Nephron progenitor cell (in vitro differentiated cells): ENCODE data around the gene CEMIP.

Experiments used
- DNase-seq: peaks from one replicate; pipeline ENCODE4 v3.0.0; 2021
- H3K27ac Mint-ChIP-seq: 2 replicates; pipeline ENCODE4 v1.8.0; 2021; ENCODE audit warnings: mild to moderate bottlenecking, moderate library complexity, mixed read lengths
- H3K27me3 Mint-ChIP-seq: 2 replicates; pipeline ENCODE4 v1.8.0; 2021; ENCODE audit warnings: mild to moderate bottlenecking, low read depth, mixed read lengths; ENCODE audit not compliant: poor library complexity
- H3K36me3 Mint-ChIP-seq: 2 replicates; pipeline ENCODE4 v1.8.0; 2021; ENCODE audit warnings: low read depth, mixed read lengths
- H3K4me1 Mint-ChIP-seq: 2 replicates; pipeline ENCODE4 v1.8.0; 2021; ENCODE audit warnings: mixed read lengths
- H3K4me3 Mint-ChIP-seq: 2 replicates; pipeline ENCODE4 v1.8.0; 2021; ENCODE audit warnings: mild to moderate bottlenecking, moderate library complexity, mixed read lengths
- H3K9me3 Mint-ChIP-seq: 2 replicates; pipeline ENCODE4 v1.8.0; 2021; ENCODE audit warnings: mild to moderate bottlenecking, moderate library complexity, mixed read lengths
- TF ChIP-seq, protein P1 (sequence below): fragments of 200-600 bp; sonication (generic); IDR thresholded peaks from 2 replicates; pipeline ENCODE4 v1.5.0; 2021; ENCODE audit warnings: antibody characterized with exemption

CEMIP gene

DNA sequence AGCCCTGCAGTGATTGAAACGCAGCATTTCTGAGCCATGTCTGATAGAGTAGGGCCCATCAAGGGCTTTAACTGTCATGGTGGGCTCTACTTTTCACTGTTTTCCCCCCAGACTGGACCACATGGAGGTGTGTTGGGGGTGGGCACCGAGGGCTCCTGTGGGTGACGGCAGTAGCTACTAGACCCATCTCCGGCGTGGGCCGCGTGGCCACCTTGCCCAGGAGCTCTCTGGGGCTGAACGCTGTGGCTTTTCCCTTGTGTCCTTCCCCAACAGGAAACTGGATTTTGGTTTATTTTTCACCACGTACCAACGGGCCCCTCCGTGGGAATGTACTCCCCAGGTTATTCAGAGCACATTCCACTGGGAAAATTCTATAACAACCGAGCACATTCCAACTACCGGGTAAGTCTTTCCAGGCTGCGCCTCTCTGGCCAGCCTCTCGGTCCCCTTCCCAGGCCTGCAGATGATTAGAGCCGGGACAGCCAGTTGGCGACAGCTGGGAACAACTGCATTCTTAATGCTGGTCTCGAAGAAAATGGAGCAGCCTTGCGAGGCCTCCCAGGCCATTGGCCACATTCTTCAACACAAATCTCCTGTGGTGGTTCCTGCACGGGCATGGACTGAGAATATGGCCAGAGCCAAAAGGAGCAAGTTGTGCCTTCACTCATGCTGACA lies 142.7 kb downstream of the CEMIP start:
- Mint-ChIP-seq H3K27me3 (peaks cover 9% of the 10 kb centered on the region), H3K4me3 (no peak overlapping the region), H3K4me1 (peaks cover 4% of the 10 kb centered on the region), H3K9me3 (no peaks in the 10 kb centered on the region), H3K27ac (no peak overlapping the region), H3K36me3 (no peaks in the 10 kb centered on the region)
- DNase-seq = no peak
- TF ChIP-seq, protein P1, sequence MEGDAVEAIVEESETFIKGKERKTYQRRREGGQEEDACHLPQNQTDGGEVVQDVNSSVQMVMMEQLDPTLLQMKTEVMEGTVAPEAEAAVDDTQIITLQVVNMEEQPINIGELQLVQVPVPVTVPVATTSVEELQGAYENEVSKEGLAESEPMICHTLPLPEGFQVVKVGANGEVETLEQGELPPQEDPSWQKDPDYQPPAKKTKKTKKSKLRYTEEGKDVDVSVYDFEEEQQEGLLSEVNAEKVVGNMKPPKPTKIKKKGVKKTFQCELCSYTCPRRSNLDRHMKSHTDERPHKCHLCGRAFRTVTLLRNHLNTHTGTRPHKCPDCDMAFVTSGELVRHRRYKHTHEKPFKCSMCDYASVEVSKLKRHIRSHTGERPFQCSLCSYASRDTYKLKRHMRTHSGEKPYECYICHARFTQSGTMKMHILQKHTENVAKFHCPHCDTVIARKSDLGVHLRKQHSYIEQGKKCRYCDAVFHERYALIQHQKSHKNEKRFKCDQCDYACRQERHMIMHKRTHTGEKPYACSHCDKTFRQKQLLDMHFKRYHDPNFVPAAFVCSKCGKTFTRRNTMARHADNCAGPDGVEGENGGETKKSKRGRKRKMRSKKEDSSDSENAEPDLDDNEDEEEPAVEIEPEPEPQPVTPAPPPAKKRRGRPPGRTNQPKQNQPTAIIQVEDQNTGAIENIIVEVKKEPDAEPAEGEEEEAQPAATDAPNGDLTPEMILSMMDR = no peak

DNA sequence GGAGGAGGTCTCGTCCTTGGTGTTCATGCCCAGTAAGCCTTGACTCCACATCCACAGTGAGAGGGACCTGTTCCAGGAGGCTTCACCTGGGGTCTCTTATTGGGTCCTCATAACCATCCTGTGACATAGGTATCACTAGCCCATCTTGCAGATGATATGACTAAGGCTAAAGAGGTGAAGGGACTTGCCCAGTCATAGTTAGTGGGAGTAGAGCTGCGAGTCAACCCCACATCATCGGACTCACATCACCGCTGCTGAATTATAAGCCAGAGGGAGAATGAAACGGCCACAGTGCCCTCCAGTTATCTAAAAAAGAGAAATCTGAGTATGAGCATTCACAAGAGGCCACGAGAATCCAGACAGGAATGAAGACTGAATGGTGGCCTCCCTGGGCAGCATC lies 144.5 kb downstream of the CEMIP start:
- H3K4me1 Mint-ChIP-seq = peaks cover 4% of the 10 kb centered on the region
- peaks cover 9% of the 10 kb centered on the region for H3K27me3 Mint-ChIP-seq
- H3K4me3 Mint-ChIP-seq = no peak overlapping the region
- TF ChIP-seq, protein P1 = no peak
- H3K27ac Mint-ChIP-seq = no peak overlapping the region
- peaks cover 6% of the 10 kb centered on the region for H3K36me3 Mint-ChIP-seq
- H3K9me3 Mint-ChIP-seq = no peaks in the 10 kb centered on the region
- no peak for DNase-seq

GRCh38 chr15:80924278-80924677 lies 145.1 kb downstream of the CEMIP start:
- peaks cover 9% of the 10 kb centered on the region for H3K27me3 Mint-ChIP-seq
- TF ChIP-seq, protein P1 = no peak
- peaks cover 13% of the 10 kb centered on the region for H3K36me3 Mint-ChIP-seq
- peaks cover 4% of the 10 kb centered on the region for H3K4me1 Mint-ChIP-seq
- no peak overlapping the region for H3K27ac Mint-ChIP-seq
- no peak for DNase-seq
- H3K4me3 Mint-ChIP-seq = no peak overlapping the region
- no peaks in the 10 kb centered on the region for H3K9me3 Mint-ChIP-seq

DNA sequence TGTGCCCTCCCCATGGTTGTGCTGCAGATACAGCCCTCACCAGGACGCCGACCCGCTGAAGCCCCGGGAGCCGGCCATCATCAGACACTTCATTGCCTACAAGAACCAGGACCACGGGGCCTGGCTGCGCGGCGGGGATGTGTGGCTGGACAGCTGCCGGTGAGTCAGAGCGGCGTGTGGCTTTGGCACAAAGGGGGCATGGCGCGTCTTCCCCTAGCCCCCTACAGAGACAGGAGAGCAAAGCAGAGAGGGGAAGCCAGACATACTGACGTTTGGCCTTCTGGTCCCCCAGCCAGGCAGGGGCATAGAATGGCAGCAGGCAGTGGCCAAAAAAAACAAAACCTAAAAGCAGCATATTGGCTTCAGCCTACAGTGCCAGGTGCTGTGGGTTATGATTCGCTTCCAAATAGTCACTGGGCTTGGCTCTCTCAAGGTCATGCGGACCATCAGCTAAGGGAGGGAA lies 146.5 kb downstream of the CEMIP start:
- TF ChIP-seq, protein P1 = no peak
- no peaks in the 10 kb centered on the region for H3K9me3 Mint-ChIP-seq
- no peak overlapping the region for H3K4me3 Mint-ChIP-seq
- H3K27me3 Mint-ChIP-seq = peaks cover 9% of the 10 kb centered on the region
- no peak for DNase-seq
- H3K36me3 Mint-ChIP-seq = peaks cover 17% of the 10 kb centered on the region
- H3K4me1 Mint-ChIP-seq = peaks cover 1% of the 10 kb centered on the region
- H3K27ac Mint-ChIP-seq = no peak overlapping the region

DNA sequence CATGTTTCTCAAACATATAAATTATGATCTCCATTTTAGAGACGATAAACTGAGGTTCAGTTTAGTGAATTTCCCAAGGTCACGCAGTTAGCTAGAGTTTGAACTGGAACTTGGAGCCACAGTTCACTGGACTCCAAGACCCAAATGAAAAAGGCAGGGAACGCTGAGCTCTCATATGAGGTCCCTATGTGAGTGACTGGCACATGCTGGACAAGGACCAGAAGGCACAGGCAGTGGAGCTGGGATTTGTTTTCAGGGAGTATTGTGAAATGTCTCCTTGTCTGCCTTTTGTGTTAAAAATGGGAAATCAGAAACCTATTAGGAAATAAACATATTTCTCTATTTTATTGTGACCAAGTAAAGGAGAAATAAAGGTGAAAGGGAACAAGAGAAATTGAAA lies 147.0 kb downstream of the CEMIP start:
- Mint-ChIP-seq H3K4me3 (no peak overlapping the region), H3K9me3 (no peaks in the 10 kb centered on the region), H3K36me3 (peaks cover 17% of the 10 kb centered on the region), H3K27me3 (peaks cover 9% of the 10 kb centered on the region), H3K27ac (no peak overlapping the region), H3K4me1 (no peaks in the 10 kb centered on the region)
- TF ChIP-seq, protein P1 = no peak
- no peak for DNase-seq

DNA sequence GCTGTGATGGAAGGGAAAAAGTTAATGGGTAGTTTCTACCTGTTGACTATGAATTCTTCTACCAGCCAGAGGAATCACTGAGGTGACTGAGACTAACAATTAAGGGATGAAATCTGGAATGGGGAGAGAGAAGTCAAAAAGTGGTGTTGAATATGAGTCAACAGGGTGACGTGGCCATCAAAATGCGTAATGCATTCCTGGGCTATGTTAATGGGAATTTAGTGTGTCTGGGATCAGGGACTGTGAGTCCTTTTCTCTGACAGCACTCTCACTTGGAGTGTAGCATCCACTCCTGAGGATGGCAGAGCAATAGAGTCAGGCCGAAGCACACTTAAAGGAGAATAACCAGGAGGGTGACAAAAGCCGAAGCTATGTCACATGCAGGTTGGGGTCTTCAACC lies 150.1 kb downstream of the CEMIP start:
- no peak for DNase-seq
- no peaks in the 10 kb centered on the region for H3K9me3 Mint-ChIP-seq
- TF ChIP-seq, protein P1 = no peak
- H3K27ac Mint-ChIP-seq = no peak overlapping the region
- H3K4me1 Mint-ChIP-seq = peaks cover 8% of the 10 kb centered on the region
- H3K36me3 Mint-ChIP-seq = peaks cover 17% of the 10 kb centered on the region
- no peaks in the 10 kb centered on the region for H3K27me3 Mint-ChIP-seq
- no peak overlapping the region for H3K4me3 Mint-ChIP-seq
